HEK293 (cell line): ENCODE data around the gene FGD3.

ENCODE experiments used
- CTCF ChIA-PET: fragments of 350-600 bp; formaldehyde crosslinking; extraction: SDS; loops from one replicate; lab custom pipeline; 2021; ENCODE audit warnings: antibody characterized with exemption; lab: Yijun Ruan, JAX
- POLR2A ChIA-PET: fragments of 300-600 bp; formaldehyde crosslinking; extraction: SDS; loops from one replicate; lab custom pipeline; 2020; ENCODE audit warnings: antibody characterized with exemption, inconsistent platforms; lab: Yijun Ruan, JAX
- H3K27ac ChIP-seq: fragments of 200-500 bp; sonication (Bioruptor generic); 2 replicates; pipeline ENCODE4 v1.5.1; 2014; ENCODE audit warnings: low read depth, low read length, control low read depth, inconsistent platforms; ENCODE audit errors: extremely low read depth
- H3K36me3 ChIP-seq, 2 experiments: fragments of 200-500 bp in 1 of 2; sonication (Bioruptor generic) in 1 of 2; 1 replicate in 1 of 2; 2 replicates in 1 of 2; pipeline ENCODE4 v1.5.1; 2014 to 2017; ENCODE audit warnings: inconsistent platforms in 2 of 2, low read length in 2 of 2; ENCODE audit not compliant: control insufficient read depth in 2 of 2, insufficient read depth in 1 of 2
- H3K4me1 ChIP-seq: fragments of 200-500 bp; sonication (Bioruptor generic); 2 replicates; pipeline ENCODE4 v1.5.1; 2014; ENCODE audit warnings: mild to moderate bottlenecking, low read length, inconsistent platforms; ENCODE audit not compliant: control insufficient read depth, insufficient read depth
- H3K4me3 ChIP-seq: 2 replicates; pipeline ENCODE4 v1.5.1; 2011; ENCODE audit warnings: low read depth, mild to moderate bottlenecking, control low read depth, low read length, moderate library complexity
- H3K9me3 ChIP-seq: fragments of 200-500 bp; sonication (Bioruptor generic); 2 replicates; pipeline ENCODE4 v1.5.1; 2014; ENCODE audit warnings: low read depth, low read length, inconsistent platforms; ENCODE audit not compliant: control insufficient read depth, insufficient read depth
- BCL6B ChIP-seq: fragments of 450-650 bp; formaldehyde crosslinking; IDR thresholded peaks from 2 replicates; pipeline ENCODE4 v1.5.1; 2017; ENCODE audit warnings: missing biosample characterization, missing genetic modification characterization
- IKZF3 ChIP-seq: fragments of 450-650 bp; IDR thresholded peaks from 2 replicates; pipeline ENCODE4 v1.5.0; 2018; ENCODE audit warnings: missing biosample characterization, mild to moderate bottlenecking, missing genetic modification characterization, moderate library complexity
- KLF8 ChIP-seq: fragments of 450-650 bp; formaldehyde crosslinking; IDR thresholded peaks from 2 replicates; pipeline ENCODE4 v1.5.1; 2016; ENCODE audit warnings: missing biosample characterization, missing genetic modification characterization
- KLF9 ChIP-seq: fragments of 450-650 bp; formaldehyde crosslinking; IDR thresholded peaks from 2 replicates; pipeline ENCODE4 v1.5.1; 2016; ENCODE audit warnings: missing biosample characterization, missing genetic modification characterization, low read depth
- MYNN ChIP-seq: fragments of 450-650 bp; formaldehyde crosslinking; IDR thresholded peaks from 2 replicates; pipeline ENCODE4 v1.5.1; 2016; ENCODE audit warnings: missing biosample characterization, missing genetic modification characterization, borderline replicate concordance
- TCF7L2 ChIP-seq: IDR thresholded peaks from 2 replicates; pipeline ENCODE4 v1.6.1; 2011; ENCODE audit warnings: low read depth, mild to moderate bottlenecking, inconsistent platforms, low read length, moderate library complexity, borderline replicate concordance
- ZBTB1 ChIP-seq: fragments of 450-650 bp; formaldehyde crosslinking; IDR thresholded peaks from 2 replicates; pipeline ENCODE4 v1.5.1; 2016; ENCODE audit warnings: missing biosample characterization, missing genetic modification characterization
- ZBTB7A ChIP-seq: fragments of 450-650 bp; formaldehyde crosslinking; IDR thresholded peaks from 2 replicates; pipeline ENCODE4 v1.5.1; 2016; ENCODE audit warnings: low read depth, missing biosample characterization, missing genetic modification characterization
- ZNF114 ChIP-seq: fragments of 450-650 bp; formaldehyde crosslinking; IDR thresholded peaks from 2 replicates; pipeline ENCODE4 v1.5.0; 2017; ENCODE audit warnings: missing biosample characterization, missing genetic modification characterization
- ZNF202 ChIP-seq: fragments of 450-650 bp; formaldehyde crosslinking; IDR thresholded peaks from 2 replicates; pipeline ENCODE4 v1.5.1; 2016; ENCODE audit warnings: missing biosample characterization, missing genetic modification characterization, borderline replicate concordance
- ZNF324 ChIP-seq: fragments of 450-650 bp; formaldehyde crosslinking; IDR thresholded peaks from 2 replicates; pipeline ENCODE4 v1.5.1; 2016; ENCODE audit warnings: missing biosample characterization, missing genetic modification characterization
- ZNF501 ChIP-seq: fragments of 450-650 bp; formaldehyde crosslinking; IDR thresholded peaks from 2 replicates; pipeline ENCODE4 v1.5.1; 2016; ENCODE audit warnings: missing biosample characterization, missing genetic modification characterization
- ZNF549 ChIP-seq: fragments of 450-650 bp; IDR thresholded peaks from 2 replicates; pipeline ENCODE4 v1.5.1; 2018; ENCODE audit warnings: missing biosample characterization, missing genetic modification characterization, mild to moderate bottlenecking, inconsistent platforms, moderate library complexity
- ZNF558 ChIP-seq: fragments of 450-650 bp; formaldehyde crosslinking; IDR thresholded peaks from 2 replicates; pipeline ENCODE4 v1.5.1; 2016; ENCODE audit warnings: missing biosample characterization, missing genetic modification characterization
- ZNF580 ChIP-seq: fragments of 450-650 bp; formaldehyde crosslinking; IDR thresholded peaks from 2 replicates; pipeline ENCODE4 v1.5.1; 2016; ENCODE audit warnings: missing biosample characterization, missing genetic modification characterization
- ZNF610 ChIP-seq: fragments of 450-650 bp; formaldehyde crosslinking; IDR thresholded peaks from 2 replicates; pipeline ENCODE4 v1.5.1; 2016; ENCODE audit warnings: missing biosample characterization, missing genetic modification characterization, borderline replicate concordance
- ZNF654 ChIP-seq: fragments of 450-650 bp; formaldehyde crosslinking; IDR thresholded peaks from 2 replicates; pipeline ENCODE4 v1.5.1; 2016; ENCODE audit warnings: low read depth, missing biosample characterization, missing genetic modification characterization
- ZNF660 ChIP-seq: fragments of 450-650 bp; IDR thresholded peaks from 2 replicates; pipeline ENCODE4 v1.5.1; 2018; ENCODE audit warnings: missing biosample characterization, mild to moderate bottlenecking, missing genetic modification characterization
- ZNF747 ChIP-seq: fragments of 450-650 bp; formaldehyde crosslinking; IDR thresholded peaks from 2 replicates; pipeline ENCODE4 v1.5.1; 2016; ENCODE audit warnings: missing biosample characterization, missing genetic modification characterization
- ZNF776 ChIP-seq: fragments of 450-650 bp; formaldehyde crosslinking; IDR thresholded peaks from 2 replicates; pipeline ENCODE4 v1.5.0; 2017; ENCODE audit warnings: missing biosample characterization, missing genetic modification characterization, borderline replicate concordance
- ZNF837 ChIP-seq: fragments of 450-650 bp; formaldehyde crosslinking; IDR thresholded peaks from 2 replicates; pipeline ENCODE4 v1.5.1; 2016; ENCODE audit warnings: missing biosample characterization, missing genetic modification characterization
- ZNF843 ChIP-seq: fragments of 450-650 bp; formaldehyde crosslinking; IDR thresholded peaks from 2 replicates; pipeline ENCODE4 v1.5.1; 2016; ENCODE audit warnings: missing biosample characterization, missing genetic modification characterization
- ZXDB ChIP-seq: fragments of 450-650 bp; formaldehyde crosslinking; IDR thresholded peaks from 2 replicates; pipeline ENCODE4 v1.5.1; 2016; ENCODE audit warnings: missing biosample characterization, missing genetic modification characterization
- TF ChIP-seq, protein P1 (sequence below): fragments of 450-650 bp; formaldehyde crosslinking; IDR thresholded peaks from 2 replicates; pipeline ENCODE4 v1.5.1; 2016; ENCODE audit warnings: missing biosample characterization, missing genetic modification characterization
- TF ChIP-seq, protein P2 (sequence below): fragments of 450-650 bp; formaldehyde crosslinking; IDR thresholded peaks from 2 replicates; pipeline ENCODE4 v1.5.1; 2016; ENCODE audit warnings: missing biosample characterization, missing genetic modification characterization

The FGD3 gene

GRCh38 chr9:92979283-92980056, 32.1 kb downstream of the FGD3 start:
- H3K4me1 ChIP-seq, result no peaks in the 10 kb centered on the region
- H3K9me3 ChIP-seq, result no peaks in the 10 kb centered on the region
- H3K4me3 ChIP-seq, result no peak overlapping the region
- H3K36me3 ChIP-seq, result no peaks in the 10 kb centered on the region
- ChIA-PET CTCF (interaction anchor here (0.6 to 1.4 kb wide), 6 partner anchors 17 to 96 kb away, joined by 3 to 5 read pairs (median 4); no protein-coding TSS in a partner anchor), POLR2A (no interaction called here)
- TF ChIP-seq TCF7L2 (no peak), ZNF558 (no peak), IKZF3 (no peak), ZNF654 (tag by site-specific recombination) (no peak), BCL6B (tag by site-specific recombination) (no peak), ZBTB7A (tag by site-specific recombination) (no peak), ZNF747 (tag by site-specific recombination) (no peak)
- no peak overlapping the region for H3K27ac ChIP-seq

GRCh38 chr9:92980085-92980745, 32.9 kb downstream of the FGD3 start:
- POLR2A ChIA-PET, result no interaction called here
- Histone ChIP-seq H3K27ac (no peak overlapping the region), H3K36me3 (no peaks in the 10 kb centered on the region), H3K9me3 (no peaks in the 10 kb centered on the region)
- TF ChIP-seq ZNF324, result no peak
- TF ChIP-seq, protein P1, sequence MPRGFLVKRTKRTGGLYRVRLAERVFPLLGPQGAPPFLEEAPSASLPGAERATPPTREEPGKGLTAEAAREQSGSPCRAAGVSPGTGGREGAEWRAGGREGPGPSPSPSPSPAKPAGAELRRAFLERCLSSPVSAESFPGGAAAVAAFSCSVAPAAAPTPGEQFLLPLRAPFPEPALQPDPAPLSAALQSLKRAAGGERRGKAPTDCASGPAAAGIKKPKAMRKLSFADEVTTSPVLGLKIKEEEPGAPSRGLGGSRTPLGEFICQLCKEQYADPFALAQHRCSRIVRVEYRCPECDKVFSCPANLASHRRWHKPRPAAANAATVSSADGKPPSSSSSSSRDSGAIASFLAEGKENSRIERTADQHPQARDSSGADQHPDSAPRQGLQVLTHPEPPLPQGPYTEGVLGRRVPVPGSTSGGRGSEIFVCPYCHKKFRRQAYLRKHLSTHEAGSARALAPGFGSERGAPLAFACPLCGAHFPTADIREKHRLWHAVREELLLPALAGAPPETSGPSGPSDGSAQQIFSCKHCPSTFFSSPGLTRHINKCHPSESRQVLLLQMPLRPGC (tag by site-specific recombination), result no peak
- TF ChIP-seq ZNF580 (tag by site-specific recombination), result no peak
- no peak for TF ChIP-seq ZNF837
- no peak for TF ChIP-seq KLF8 (tag by site-specific recombination)
- TF ChIP-seq, all 188 proteins: peak for 0
- H3K4me3 ChIP-seq, result no peak overlapping the region
- H3K4me1 ChIP-seq, result no peaks in the 10 kb centered on the region
- CTCF ChIA-PET, result interaction anchor here (0.6 to 1.4 kb wide), 2 partner anchors 23 to 66 kb away, joined by 5 read pairs; no protein-coding TSS in a partner anchor

DNA sequence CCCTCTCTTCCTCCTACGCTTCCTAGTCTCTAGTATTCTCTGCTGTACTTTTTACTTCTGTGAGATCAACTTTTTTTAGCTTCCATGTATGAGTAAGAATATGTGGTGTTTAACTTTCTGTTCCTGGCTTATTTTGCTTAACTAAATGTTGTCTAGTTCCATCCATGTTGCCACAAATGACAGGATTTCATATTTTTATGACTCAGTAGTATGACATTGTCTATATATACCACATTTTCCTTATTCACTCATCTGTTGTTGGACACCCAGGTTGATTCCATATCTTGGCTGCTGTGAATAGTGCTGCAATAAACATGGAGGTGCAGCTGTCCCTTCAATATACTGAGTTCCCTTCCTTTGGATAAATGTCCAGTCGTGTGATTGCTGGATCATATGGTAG, 34.8 kb downstream of the FGD3 start:
- ChIA-PET POLR2A (no interaction called here), CTCF (interaction anchor here (0.7 kb wide), 1 partner anchor 279 kb away, joined by 4 read pairs; no protein-coding TSS in a partner anchor)
- Histone ChIP-seq H3K4me1 (no peaks in the 10 kb centered on the region), H3K27ac (no peak overlapping the region), H3K4me3 (no peak overlapping the region), H3K9me3 (no peaks in the 10 kb centered on the region), H3K36me3 (no peaks in the 10 kb centered on the region)
- TF ChIP-seq ZBTB1 (tag by site-specific recombination) (no peak), MYNN (tag by site-specific recombination) (no peak), ZNF549 (tag by site-specific recombination) (no peak), ZNF114 (tag by site-specific recombination) (no peak), KLF8 (tag by site-specific recombination) (no peak), ZNF501 (tag by site-specific recombination) (no peak), ZNF610 (tag by site-specific recombination) (no peak), KLF9 (tag by site-specific recombination) (no peak), ZXDB (tag by site-specific recombination) (no peak), ZNF202 (no peak), ZNF843 (tag by site-specific recombination) (no peak), ZNF660 (tag by site-specific recombination) (no peak), ZNF776 (tag by site-specific recombination) (no peak)
- TF ChIP-seq, protein P2, sequence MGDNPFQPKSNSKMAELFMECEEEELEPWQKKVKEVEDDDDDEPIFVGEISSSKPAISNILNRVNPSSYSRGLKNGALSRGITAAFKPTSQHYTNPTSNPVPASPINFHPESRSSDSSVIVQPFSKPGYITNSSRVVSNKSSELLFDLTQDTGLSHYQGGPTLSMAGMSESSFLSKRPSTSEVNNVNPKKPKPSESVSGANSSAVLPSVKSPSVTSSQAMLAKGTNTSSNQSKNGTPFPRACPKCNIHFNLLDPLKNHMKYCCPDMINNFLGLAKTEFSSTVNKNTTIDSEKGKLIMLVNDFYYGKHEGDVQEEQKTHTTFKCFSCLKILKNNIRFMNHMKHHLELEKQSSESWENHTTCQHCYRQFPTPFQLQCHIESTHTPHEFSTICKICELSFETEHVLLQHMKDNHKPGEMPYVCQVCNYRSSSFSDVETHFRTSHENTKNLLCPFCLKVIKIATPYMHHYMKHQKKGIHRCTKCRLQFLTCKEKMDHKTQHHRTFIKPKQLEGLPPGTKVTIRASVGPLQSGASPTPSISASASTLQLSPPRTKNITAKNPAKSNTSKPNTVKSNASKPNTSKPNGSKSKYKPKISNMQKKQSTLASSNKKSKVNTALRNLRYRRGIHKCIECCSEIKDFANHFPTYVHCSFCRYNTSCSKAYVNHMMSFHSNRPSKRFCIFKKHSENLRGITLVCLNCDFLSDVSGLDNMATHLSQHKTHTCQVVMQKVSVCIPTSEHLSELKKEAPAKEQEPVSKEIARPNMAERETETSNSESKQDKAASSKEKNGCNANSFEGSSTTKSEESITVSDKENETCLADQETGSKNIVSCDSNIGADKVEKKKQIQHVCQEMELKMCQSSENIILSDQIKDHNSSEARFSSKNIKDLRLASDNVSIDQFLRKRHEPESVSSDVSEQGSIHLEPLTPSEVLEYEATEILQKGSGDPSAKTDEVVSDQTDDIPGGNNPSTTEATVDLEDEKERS (tag by site-specific recombination), result no peak
